Measurements from ENCODE around the gene HOATZ. TPM values are rescaled to one million over a fixed set of nuclear protein-coding genes. Genes with fewer than 3 reads are reported as not detected.

Gene HOATZ
- total RNA-seq, 1 donor from 2014 or later: 0.43 TPM

- Histone ChIP-seq H4K20me1 (ENCODE audit: insufficient read depth, low read length) (no peaks in the 10 kb centered on the region), H3K36me3 (ENCODE audit: insufficient read depth, low read length) (peaks cover 21% of the 10 kb centered on the region), H3K4me3 (ENCODE audit: insufficient read depth, low read depth, low read length) (peak overlapping the region; percentile 14), H3K27ac (ENCODE audit: low read depth, low read length) (peak overlapping the region; percentile 98), H3K27me3 (ENCODE audit: insufficient read depth, low read length) (no peaks in the 10 kb centered on the region), H2AFZ (ENCODE audit: low read depth, low read length) (peak overlapping the region; percentile 18), H3K79me2 (ENCODE audit: insufficient read depth, low read length) (no peaks in the 10 kb centered on the region), H3K9me3 (ENCODE audit: insufficient read depth, low read depth, low read length) (peaks cover 3% of the 10 kb centered on the region), H3K9ac (ENCODE audit: low read length) (peak overlapping the region; percentile 83), H3K4me1 (ENCODE audit: insufficient read depth, low read length) (peaks cover 59% of the 10 kb centered on the region), H3K4me2 (ENCODE audit: low read length) (peak overlapping the region; percentile 75)
- H3K4me1 Mint-ChIP-seq (ENCODE audit: low read depth, unreplicated experiment): peaks cover 29% of the 10 kb centered on the region
- no peaks in the 10 kb centered on the region for H3K27me3 Mint-ChIP-seq (ENCODE audit: low read depth, unreplicated experiment)
- H3K9me3 Mint-ChIP-seq (ENCODE audit: unreplicated experiment): no peaks in the 10 kb centered on the region
- no peak for TF ChIP-seq CTCF (IDR thresholded peaks at IDR 0.05; ENCODE audit: insufficient read depth, low read depth, low read length)
- no peak for TF ChIP-seq EZH2 (IDR thresholded peaks at IDR 0.05; ENCODE audit: insufficient read depth, low read length)
- FAIRE-seq (peak; percentile 100), DNase-seq (ENCODE audit: low read depth) (peak; percentile 99)
- peak overlapping the region; percentile 83 for H3K27ac Mint-ChIP-seq (ENCODE audit: unreplicated experiment)
- peaks cover 17% of the 10 kb centered on the region for H3K36me3 Mint-ChIP-seq (ENCODE audit: low read depth, unreplicated experiment)
- H3K4me3 Mint-ChIP-seq (ENCODE audit: unreplicated experiment): no peak overlapping the region
These were observed 43.0 kb downstream of the HOATZ start for GRCh38 chr11:111557425-111558111.

GRCh38 chr11:111559800-111560464 lies 45.4 kb downstream of the HOATZ start:
- no peak overlapping the region for H3K4me3 ChIP-seq (ENCODE audit: insufficient read depth, low read depth, low read length)
- no peaks in the 10 kb centered on the region for H3K27me3 ChIP-seq (ENCODE audit: insufficient read depth, low read length)
- Mint-ChIP-seq H3K4me3 (ENCODE audit: unreplicated experiment) (no peak overlapping the region), H3K36me3 (ENCODE audit: low read depth, unreplicated experiment) (peaks cover 22% of the 10 kb centered on the region), H3K9me3 (ENCODE audit: unreplicated experiment) (no peaks in the 10 kb centered on the region), H3K27ac (ENCODE audit: unreplicated experiment) (peak overlapping the region; percentile 48), H3K27me3 (ENCODE audit: low read depth, unreplicated experiment) (no peaks in the 10 kb centered on the region), H3K4me1 (ENCODE audit: low read depth, unreplicated experiment) (peaks cover 35% of the 10 kb centered on the region)
- peaks cover 3% of the 10 kb centered on the region for H3K9me3 ChIP-seq (ENCODE audit: insufficient read depth, low read depth, low read length)
- H2AFZ ChIP-seq (ENCODE audit: low read depth, low read length): peak overlapping the region; percentile 12
- no peaks in the 10 kb centered on the region for H4K20me1 ChIP-seq (ENCODE audit: insufficient read depth, low read length)
- TF ChIP-seq EZH2 (IDR thresholded peaks at IDR 0.05; ENCODE audit: insufficient read depth, low read length) (no peak), CTCF (IDR thresholded peaks at IDR 0.05; ENCODE audit: insufficient read depth, low read depth, low read length) (no peak)
- peak overlapping the region; percentile 76 for H3K27ac ChIP-seq (ENCODE audit: low read depth, low read length)
- no peak for FAIRE-seq
- H3K36me3 ChIP-seq (ENCODE audit: insufficient read depth, low read length): peaks cover 21% of the 10 kb centered on the region
- H3K79me2 ChIP-seq (ENCODE audit: insufficient read depth, low read length): no peaks in the 10 kb centered on the region
- H3K9ac ChIP-seq (ENCODE audit: low read length): no peak overlapping the region
- peaks cover 52% of the 10 kb centered on the region for H3K4me1 ChIP-seq (ENCODE audit: insufficient read depth, low read length)
- H3K4me2 ChIP-seq (ENCODE audit: low read length): no peak overlapping the region
- DNase-seq (ENCODE audit: low read depth): no peak

- Mint-ChIP-seq H3K4me3 (ENCODE audit: unreplicated experiment) (no peak overlapping the region), H3K4me1 (ENCODE audit: low read depth, unreplicated experiment) (peaks cover 30% of the 10 kb centered on the region), H3K36me3 (ENCODE audit: low read depth, unreplicated experiment) (peaks cover 15% of the 10 kb centered on the region), H3K27ac (ENCODE audit: unreplicated experiment) (no peak overlapping the region), H3K9me3 (ENCODE audit: unreplicated experiment) (no peaks in the 10 kb centered on the region), H3K27me3 (ENCODE audit: low read depth, unreplicated experiment) (no peaks in the 10 kb centered on the region)
- Histone ChIP-seq H3K9me3 (ENCODE audit: insufficient read depth, low read depth, low read length) (peaks cover 3% of the 10 kb centered on the region), H3K4me1 (ENCODE audit: insufficient read depth, low read length) (peaks cover 51% of the 10 kb centered on the region), H4K20me1 (ENCODE audit: insufficient read depth, low read length) (no peaks in the 10 kb centered on the region), H3K79me2 (ENCODE audit: insufficient read depth, low read length) (no peaks in the 10 kb centered on the region), H3K36me3 (ENCODE audit: insufficient read depth, low read length) (peaks cover 19% of the 10 kb centered on the region), H3K4me3 (ENCODE audit: insufficient read depth, low read depth, low read length) (no peak overlapping the region), H3K4me2 (ENCODE audit: low read length) (no peak overlapping the region), H3K27me3 (ENCODE audit: insufficient read depth, low read length) (no peaks in the 10 kb centered on the region), H3K27ac (ENCODE audit: low read depth, low read length) (peak overlapping the region; percentile 76), H2AFZ (ENCODE audit: low read depth, low read length) (no peak overlapping the region), H3K9ac (ENCODE audit: low read length) (no peak overlapping the region)
- FAIRE-seq: peak; percentile 45
- TF ChIP-seq CTCF (IDR thresholded peaks at IDR 0.05; ENCODE audit: insufficient read depth, low read depth, low read length) (no peak), EZH2 (IDR thresholded peaks at IDR 0.05; ENCODE audit: insufficient read depth, low read length) (no peak)
- no peak for DNase-seq (ENCODE audit: low read depth)
These were observed 46.2 kb downstream of the HOATZ start for GRCh38 chr11:111560800-111561199.

All from astrocyte (in vitro differentiated cells and primary cell).